RWPE2 (cell line): Measurements from ENCODE around the gene SERP2.

Experiments
- ATAC-seq: fragments of 200-7000 bp; cut with Tn5 transposase; 3 replicates; pipeline ENCODE4 v1.9.1; 2021; ENCODE audit warnings: low read depth
- DNase-seq: peaks from one replicate; pipeline ENCODE4 v3.0.0-alpha.2; 2020; ENCODE audit warnings: low spot score
- H3K27ac ChIP-seq: fragments of 450-650 bp; 2 replicates; pipeline ENCODE4 v1.5.1; 2017; ENCODE audit warnings: mild to moderate bottlenecking; ENCODE audit not compliant: poor library complexity, severe bottlenecking
- H3K27me3 ChIP-seq: fragments of 250-450 bp; sonication (Bioruptor Pico); 2 replicates; pipeline ENCODE4 v1.5.1; 2021; ENCODE audit warnings: mild to moderate bottlenecking, moderate library complexity; ENCODE audit not compliant: insufficient read depth, poor library complexity, severe bottlenecking
- H3K36me3 ChIP-seq: fragments of 250-450 bp; sonication (Bioruptor Pico); 2 replicates; pipeline ENCODE4 v1.5.1; 2020; ENCODE audit warnings: low read depth, mild to moderate bottlenecking, moderate library complexity
- H3K4me1 ChIP-seq: fragments of 250-450 bp; sonication (Bioruptor Pico); 2 replicates; pipeline ENCODE4 v1.5.1; 2021; ENCODE audit warnings: mild to moderate bottlenecking, moderate library complexity; ENCODE audit not compliant: insufficient read depth, poor library complexity, severe bottlenecking
- H3K4me3 ChIP-seq: fragments of 250-450 bp; sonication (Bioruptor Pico); 2 replicates; pipeline ENCODE4 v1.5.1; 2021; ENCODE audit warnings: mild to moderate bottlenecking, moderate library complexity; ENCODE audit not compliant: severe bottlenecking
- H3K9me3 ChIP-seq: fragments of 250-450 bp; sonication (Bioruptor Pico); 2 replicates; pipeline ENCODE4 v1.5.1; 2021; ENCODE audit warnings: mild to moderate bottlenecking, moderate library complexity; ENCODE audit not compliant: severe bottlenecking
- CTCF ChIP-seq: fragments of 450-650 bp; IDR thresholded peaks from one replicate; pipeline ENCODE4 v1.5.1; 2017; ENCODE audit warnings: mild to moderate bottlenecking, moderate library complexity; ENCODE audit not compliant: poor library complexity, severe bottlenecking

Gene SERP2

DNA sequence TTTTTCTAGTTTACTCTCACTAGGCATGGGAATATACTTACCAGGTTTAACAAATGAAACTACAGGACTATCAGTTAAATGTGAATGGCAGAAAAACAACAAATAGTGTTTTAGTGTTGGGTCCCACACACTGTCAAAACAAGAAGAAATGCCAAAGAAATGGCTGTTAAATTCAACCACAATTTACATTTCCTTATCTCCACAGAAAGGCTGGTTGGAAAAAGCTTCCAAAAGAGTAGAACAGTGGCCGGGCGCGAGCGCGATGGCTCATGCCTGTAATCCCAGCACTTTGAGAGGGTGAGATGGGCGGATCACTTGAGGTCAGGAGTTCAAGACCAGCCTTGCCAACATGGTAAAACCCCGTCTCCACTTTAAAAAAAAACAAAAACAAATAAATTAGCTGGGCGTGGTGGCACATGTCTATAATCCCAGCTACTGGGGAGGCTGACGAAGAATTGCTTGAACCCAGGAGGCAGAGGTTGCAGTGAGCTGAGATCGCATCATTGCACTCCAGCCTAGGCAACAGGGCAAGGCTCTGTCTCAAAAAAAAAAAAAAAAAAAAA is 66.5 kb downstream of the SERP2 start:
- no peaks in the 10 kb centered on the region for H3K27me3 ChIP-seq
- ATAC-seq (no peak), DNase-seq (no peak)
- H3K27ac ChIP-seq: no peak overlapping the region
- no peaks in the 10 kb centered on the region for H3K9me3 ChIP-seq
- no peak for TF ChIP-seq CTCF
- H3K36me3 ChIP-seq: peaks cover 14% of the 10 kb centered on the region
- H3K4me1 ChIP-seq: peaks cover 7% of the 10 kb centered on the region
- no peak overlapping the region for H3K4me3 ChIP-seq
